Measurements from ENCODE around the gene FABP3. TPM values are rescaled to one million over a fixed set of nuclear protein-coding genes. Genes with fewer than 3 reads are reported as not detected.

FABP3 gene
- 1 to 10 TPM; 3.0 to 3.4 TPM for total RNA-seq
- polyA plus RNA-seq (2013, experiment 1 of 2), result 15.8 TPM
- 12.7 TPM for polyA plus RNA-seq (2013, experiment 2 of 2)
- long read RNA-seq, experiment 1, partial matches to known transcripts, result 0 of 2 reads
- long read RNA-seq, experiment 1, other reads (novel, unspliced or antisense), result 0 of 2 reads
- long read RNA-seq, experiment 2, partial matches to known transcripts, result 0 of 2 reads
- long read RNA-seq, experiment 2, other reads (novel, unspliced or antisense), result 0 of 2 reads
- long read RNA-seq, experiment 3, partial matches to known transcripts, result 0 of 2 reads
- long read RNA-seq, experiment 3, other reads (novel, unspliced or antisense), result 1 of 2 reads
- long read RNA-seq, experiment 4, result 0 reads

DNA sequence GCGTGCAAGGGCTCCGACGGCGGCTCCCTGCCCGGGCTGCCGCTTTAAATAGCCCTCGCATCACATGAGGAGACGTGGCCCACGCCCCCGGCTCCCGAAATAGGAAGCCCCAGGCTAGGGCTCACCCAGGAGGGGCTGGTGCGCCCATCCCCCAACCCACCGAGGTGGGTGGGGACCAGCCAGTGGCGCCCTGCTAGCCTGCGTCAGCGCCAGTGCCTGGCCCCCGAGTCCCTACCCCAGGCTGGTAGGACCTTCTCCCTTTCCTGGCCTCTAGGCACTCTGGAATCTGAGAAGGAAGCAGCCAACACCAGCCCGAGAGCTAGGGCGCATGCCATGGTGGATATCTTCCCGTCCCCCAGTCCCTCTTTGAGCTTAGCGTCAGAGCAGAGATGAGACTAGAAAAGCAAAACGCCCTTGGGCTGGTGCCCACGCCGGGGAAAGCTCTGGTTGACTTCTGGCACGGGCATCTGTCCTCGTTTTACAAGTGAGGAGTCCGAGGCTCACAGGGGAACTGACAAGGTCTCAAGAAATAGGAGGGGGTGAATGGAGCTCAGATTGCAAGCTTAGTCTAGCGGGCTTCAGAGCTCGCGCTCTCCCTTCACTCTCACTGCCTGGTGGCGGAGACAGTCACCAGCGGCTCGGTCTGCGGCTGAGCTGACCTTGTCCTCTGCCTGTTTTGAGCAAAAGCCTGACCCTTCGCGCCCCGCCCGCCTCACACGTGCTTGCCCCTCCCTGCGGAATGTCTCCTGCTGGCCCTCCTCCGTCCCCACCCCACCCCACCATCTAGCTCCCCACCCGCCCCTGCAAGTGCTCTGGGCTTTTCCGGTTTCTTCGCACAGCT, at the start of gene FABP3:
Gene FABP3 (minus strand): TSS at position 21 of the 841 bp plus-strand sequence. CDS start 62 bp downstream, outside the sequence.
- Mint-ChIP-seq H3K27me3 (ENCODE audit: insufficient read depth) (peaks cover 6% of the 10 kb centered on the region), H3K9me3 (no peaks in the 10 kb centered on the region), H3K4me3 (peak within 1 kb of the TSS; percentile 57), H3K36me3 (ENCODE audit: low read depth) (no peaks in the 10 kb centered on the region), H3K27ac (peak within 1 kb of the TSS; percentile 91), H3K4me1 (peaks cover 42% of the 10 kb centered on the region)
- peak; percentile 98 for DNase-seq
- 5 to 6% methylated on average over 15 to 44 of the region's 44 CpGs for WGBS, 2 experiments (ENCODE audit: insufficient coverage in 1 of 2, insufficient read length in 1 of 2)
- peak within 1 kb of the TSS; percentile 78 for H3K4me3 ChIP-seq (ENCODE audit: low read length)
- H3K36me3 ChIP-seq (ENCODE audit: control insufficient read depth, insufficient read depth, low read length), result no peaks in the 10 kb centered on the region
- no peaks in the 10 kb centered on the region for H3K27me3 ChIP-seq (ENCODE audit: control insufficient read depth, insufficient read depth, low read length, poor library complexity, severe bottlenecking)
- TF ChIP-seq, protein P1, sequence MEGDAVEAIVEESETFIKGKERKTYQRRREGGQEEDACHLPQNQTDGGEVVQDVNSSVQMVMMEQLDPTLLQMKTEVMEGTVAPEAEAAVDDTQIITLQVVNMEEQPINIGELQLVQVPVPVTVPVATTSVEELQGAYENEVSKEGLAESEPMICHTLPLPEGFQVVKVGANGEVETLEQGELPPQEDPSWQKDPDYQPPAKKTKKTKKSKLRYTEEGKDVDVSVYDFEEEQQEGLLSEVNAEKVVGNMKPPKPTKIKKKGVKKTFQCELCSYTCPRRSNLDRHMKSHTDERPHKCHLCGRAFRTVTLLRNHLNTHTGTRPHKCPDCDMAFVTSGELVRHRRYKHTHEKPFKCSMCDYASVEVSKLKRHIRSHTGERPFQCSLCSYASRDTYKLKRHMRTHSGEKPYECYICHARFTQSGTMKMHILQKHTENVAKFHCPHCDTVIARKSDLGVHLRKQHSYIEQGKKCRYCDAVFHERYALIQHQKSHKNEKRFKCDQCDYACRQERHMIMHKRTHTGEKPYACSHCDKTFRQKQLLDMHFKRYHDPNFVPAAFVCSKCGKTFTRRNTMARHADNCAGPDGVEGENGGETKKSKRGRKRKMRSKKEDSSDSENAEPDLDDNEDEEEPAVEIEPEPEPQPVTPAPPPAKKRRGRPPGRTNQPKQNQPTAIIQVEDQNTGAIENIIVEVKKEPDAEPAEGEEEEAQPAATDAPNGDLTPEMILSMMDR (conservative IDR thresholded peaks at IDR 0.05), result peak; percentile 15
- peaks cover 24% of the 10 kb centered on the region for H3K4me1 ChIP-seq (ENCODE audit: control insufficient read depth, insufficient read depth, low read length)
- no peaks in the 10 kb centered on the region for H3K9me3 ChIP-seq (ENCODE audit: control insufficient read depth, low read length)
- peak within 1 kb of the TSS; percentile 74 for H3K9ac ChIP-seq (ENCODE audit: extremely low read depth, low read length, poor library complexity, severe bottlenecking)
- H3K27ac ChIP-seq (ENCODE audit: low read depth, low read length), result peak within 1 kb of the TSS; percentile 90

DNA sequence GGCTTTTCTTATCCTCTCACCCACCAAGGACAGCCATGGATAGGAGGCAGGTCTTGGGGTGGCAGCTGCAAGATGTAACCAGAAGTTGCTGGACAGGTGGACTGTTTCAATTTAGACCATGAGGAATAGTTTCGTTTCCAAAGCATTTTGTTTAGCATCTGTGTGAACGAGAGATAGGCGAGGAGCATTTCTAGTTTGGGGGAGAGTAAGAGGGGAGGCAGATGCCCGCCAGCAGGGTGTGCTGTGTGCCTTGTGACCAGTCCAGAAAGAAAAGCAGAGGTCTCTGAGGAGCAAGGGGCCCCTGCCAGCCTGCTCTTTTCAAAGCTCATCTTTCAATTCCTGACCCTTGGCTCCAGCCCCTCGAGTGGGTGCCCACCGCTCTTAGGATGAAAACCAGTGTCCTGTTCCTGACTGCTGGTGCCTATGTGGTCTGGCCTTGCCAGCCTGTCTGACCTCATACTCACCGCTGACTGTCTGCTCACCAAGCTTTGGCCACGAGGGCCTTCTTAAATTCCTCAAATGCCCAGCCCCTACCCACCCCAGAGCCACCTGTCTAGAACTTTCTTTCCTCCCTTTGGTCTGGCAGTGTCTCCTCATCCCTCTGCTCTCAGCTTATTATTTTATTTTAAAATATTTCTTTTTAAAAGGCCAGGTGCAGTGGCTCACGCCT, 48.6 kb upstream of the FABP3 start:
- WGBS, 2 experiments (ENCODE audit: insufficient coverage in 1 of 2, insufficient read length in 1 of 2), result 57 to 71% methylated on average over 7 to 9 of the region's 9 CpGs
- Mint-ChIP-seq H3K27me3 (ENCODE audit: insufficient read depth) (no peaks in the 10 kb centered on the region), H3K4me1 (no peaks in the 10 kb centered on the region), H3K36me3 (ENCODE audit: low read depth) (peaks cover 2% of the 10 kb centered on the region), H3K9me3 (no peaks in the 10 kb centered on the region), H3K4me3 (no peak overlapping the region), H3K27ac (no peak overlapping the region)
- no peaks in the 10 kb centered on the region for H3K27me3 ChIP-seq (ENCODE audit: control insufficient read depth, insufficient read depth, low read length, poor library complexity, severe bottlenecking)
- H3K9ac ChIP-seq (ENCODE audit: extremely low read depth, low read length, poor library complexity, severe bottlenecking), result no peak overlapping the region
- peak; percentile 86 for DNase-seq
- no peak overlapping the region for H3K27ac ChIP-seq (ENCODE audit: low read depth, low read length)
- TF ChIP-seq, protein P1 (conservative IDR thresholded peaks at IDR 0.05), result peak; percentile 83
- H3K9me3 ChIP-seq (ENCODE audit: control insufficient read depth, low read length), result no peaks in the 10 kb centered on the region
- no peaks in the 10 kb centered on the region for H3K4me1 ChIP-seq (ENCODE audit: control insufficient read depth, insufficient read depth, low read length)
- H3K36me3 ChIP-seq (ENCODE audit: control insufficient read depth, insufficient read depth, low read length), result no peaks in the 10 kb centered on the region
- no peak overlapping the region for H3K4me3 ChIP-seq (ENCODE audit: low read length)

DNA sequence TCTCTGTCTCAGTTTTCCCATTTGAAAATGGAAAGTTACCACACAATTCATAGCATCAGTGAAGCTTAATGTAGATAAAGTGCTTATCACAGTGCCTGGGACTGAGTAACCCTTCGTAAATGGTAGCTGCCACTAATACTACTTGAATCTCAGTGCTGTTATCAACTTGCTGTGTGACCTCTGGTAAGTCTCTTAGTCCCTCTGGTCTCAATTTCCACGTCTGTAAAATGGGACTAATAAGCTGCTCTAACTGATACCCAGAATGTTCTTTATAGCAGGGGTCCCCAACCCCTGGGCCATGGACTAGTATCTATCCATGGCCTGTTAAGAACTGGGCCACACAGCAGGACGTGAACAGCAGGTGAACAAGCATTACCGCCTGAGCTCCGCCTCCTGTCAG, 47.8 kb upstream of the FABP3 start:
- Histone ChIP-seq H3K27ac (ENCODE audit: low read depth, low read length) (no peak overlapping the region), H3K4me1 (ENCODE audit: control insufficient read depth, insufficient read depth, low read length) (no peaks in the 10 kb centered on the region), H3K9ac (ENCODE audit: extremely low read depth, low read length, poor library complexity, severe bottlenecking) (no peak overlapping the region), H3K36me3 (ENCODE audit: control insufficient read depth, insufficient read depth, low read length) (no peaks in the 10 kb centered on the region), H3K9me3 (ENCODE audit: control insufficient read depth, low read length) (no peaks in the 10 kb centered on the region), H3K27me3 (ENCODE audit: control insufficient read depth, insufficient read depth, low read length, poor library complexity, severe bottlenecking) (no peaks in the 10 kb centered on the region), H3K4me3 (ENCODE audit: low read length) (no peak overlapping the region)
- Mint-ChIP-seq H3K4me3 (no peak overlapping the region), H3K27ac (no peak overlapping the region), H3K9me3 (no peaks in the 10 kb centered on the region), H3K36me3 (ENCODE audit: low read depth) (peaks cover 4% of the 10 kb centered on the region), H3K27me3 (ENCODE audit: insufficient read depth) (no peaks in the 10 kb centered on the region), H3K4me1 (no peaks in the 10 kb centered on the region)
- no peak for DNase-seq
- 83% methylated on average over 5 of the region's 5 CpGs for WGBS, 2 experiments (ENCODE audit: insufficient coverage in 1 of 2, insufficient read length in 1 of 2)
- TF ChIP-seq, protein P1 (conservative IDR thresholded peaks at IDR 0.05), result no peak

Data from endodermal cell (in vitro differentiated cells).